RWPE1 (cell line): ENCODE data around the gene RIMBP2.

Source experiments
- CTCF ChIA-PET: fragments of 350-600 bp; sonication (Branson Sonifier 250); formaldehyde crosslinking; extraction: SDS; loops from one replicate; lab custom pipeline; 2021; lab: Yijun Ruan, JAX
- POLR2A ChIA-PET: fragments of 400-600 bp; formaldehyde crosslinking; extraction: SDS; loops from one replicate; lab custom pipeline; 2020; ENCODE audit warnings: antibody characterized with exemption; ENCODE audit not compliant: low non-redundant PET; lab: Yijun Ruan, JAX
- DNase-seq: peaks from one replicate; pipeline ENCODE4 v3.0.0; 2012; ENCODE audit warnings: low spot score
- H3K27ac ChIP-seq: fragments of 450-650 bp; 2 replicates; pipeline ENCODE4 v1.5.1; 2017
- TF ChIP-seq, protein P1 (sequence below): fragments of 450-650 bp; conservative IDR thresholded peaks from 2 replicates; pipeline ENCODE4 v1.5.1; 2017; ENCODE audit warnings: low read depth, mild to moderate bottlenecking

RIMBP2 gene

DNA sequence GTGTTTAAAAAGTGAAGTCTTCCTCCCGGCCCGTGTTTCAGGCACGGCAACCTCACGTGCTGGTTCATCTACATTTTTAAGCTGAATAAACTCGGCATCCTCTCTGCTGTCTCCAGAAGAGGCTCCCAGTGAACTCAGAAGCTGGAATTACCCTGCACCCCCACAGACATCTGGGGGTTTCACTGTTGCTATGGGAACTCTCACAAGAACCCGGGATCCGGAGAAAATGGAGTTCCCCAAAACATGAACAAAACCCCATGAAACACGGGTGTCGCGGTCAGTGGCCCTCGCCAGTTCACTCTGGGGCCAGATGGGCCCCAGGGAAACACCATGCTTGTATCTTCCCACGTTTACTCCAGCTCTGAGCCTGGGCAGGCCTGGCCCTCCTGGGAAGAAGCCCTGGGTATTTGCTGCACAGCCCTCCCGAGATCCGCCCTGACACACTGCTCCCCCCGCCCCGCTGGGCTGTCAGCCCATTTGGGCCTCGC, 234.7 kb downstream of the RIMBP2 start:
- H3K27ac ChIP-seq: no peak overlapping the region
- no peak for DNase-seq
- ChIA-PET CTCF (no interaction called here), POLR2A (no interaction called here)
- TF ChIP-seq, protein P1, sequence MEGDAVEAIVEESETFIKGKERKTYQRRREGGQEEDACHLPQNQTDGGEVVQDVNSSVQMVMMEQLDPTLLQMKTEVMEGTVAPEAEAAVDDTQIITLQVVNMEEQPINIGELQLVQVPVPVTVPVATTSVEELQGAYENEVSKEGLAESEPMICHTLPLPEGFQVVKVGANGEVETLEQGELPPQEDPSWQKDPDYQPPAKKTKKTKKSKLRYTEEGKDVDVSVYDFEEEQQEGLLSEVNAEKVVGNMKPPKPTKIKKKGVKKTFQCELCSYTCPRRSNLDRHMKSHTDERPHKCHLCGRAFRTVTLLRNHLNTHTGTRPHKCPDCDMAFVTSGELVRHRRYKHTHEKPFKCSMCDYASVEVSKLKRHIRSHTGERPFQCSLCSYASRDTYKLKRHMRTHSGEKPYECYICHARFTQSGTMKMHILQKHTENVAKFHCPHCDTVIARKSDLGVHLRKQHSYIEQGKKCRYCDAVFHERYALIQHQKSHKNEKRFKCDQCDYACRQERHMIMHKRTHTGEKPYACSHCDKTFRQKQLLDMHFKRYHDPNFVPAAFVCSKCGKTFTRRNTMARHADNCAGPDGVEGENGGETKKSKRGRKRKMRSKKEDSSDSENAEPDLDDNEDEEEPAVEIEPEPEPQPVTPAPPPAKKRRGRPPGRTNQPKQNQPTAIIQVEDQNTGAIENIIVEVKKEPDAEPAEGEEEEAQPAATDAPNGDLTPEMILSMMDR: no peak

DNA sequence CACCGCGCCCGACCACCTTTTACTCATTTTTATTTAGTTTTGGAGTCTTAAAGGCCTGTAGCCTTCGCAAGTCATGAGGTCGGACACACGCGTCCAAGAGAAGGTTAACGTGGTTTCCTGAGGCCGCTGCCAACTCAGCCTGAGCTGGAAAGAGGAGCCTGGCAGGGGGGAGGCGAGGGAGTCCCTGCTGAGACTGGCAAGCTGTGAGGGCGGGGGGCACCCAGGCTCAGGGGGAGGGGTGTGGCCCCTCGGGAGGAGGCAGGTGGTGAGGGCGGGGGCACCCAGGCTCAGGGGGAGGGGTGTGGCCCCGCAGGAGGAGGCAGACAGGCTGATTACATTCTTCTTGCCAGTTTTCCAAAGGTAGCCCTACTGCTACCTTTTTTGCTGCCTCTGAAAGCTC, 235.2 kb downstream of the RIMBP2 start:
- no peak for DNase-seq
- H3K27ac ChIP-seq: no peak overlapping the region
- TF ChIP-seq, protein P1: no peak
- ChIA-PET CTCF (no interaction called here), POLR2A (no interaction called here)

DNA sequence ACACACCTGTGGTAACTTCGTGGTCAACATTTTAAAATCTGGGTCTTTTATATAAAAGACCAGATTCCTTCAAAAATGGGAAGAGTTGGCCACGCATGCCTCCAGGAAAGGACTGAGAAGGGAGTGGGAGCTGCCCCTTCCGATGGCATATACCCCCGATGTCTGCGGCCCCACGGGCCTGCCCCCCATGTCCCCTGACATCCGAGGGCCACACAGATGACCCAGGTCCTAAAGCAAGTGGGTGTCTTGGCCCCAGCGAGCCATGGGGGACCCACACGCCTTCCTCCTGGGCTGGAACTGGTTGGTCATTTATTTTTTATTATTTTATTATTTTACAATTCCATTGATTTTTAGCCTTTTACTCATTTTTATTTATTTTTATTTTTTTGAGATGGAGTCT, 235.9 kb downstream of the RIMBP2 start:
- H3K27ac ChIP-seq: no peak overlapping the region
- CTCF ChIA-PET: no interaction called here
- TF ChIP-seq, protein P1: no peak
- POLR2A ChIA-PET: interaction anchor here (0.6 kb wide), 1 partner anchor 181 kb away, joined by 3 read pairs; no protein-coding TSS in a partner anchor
- no peak for DNase-seq

DNA sequence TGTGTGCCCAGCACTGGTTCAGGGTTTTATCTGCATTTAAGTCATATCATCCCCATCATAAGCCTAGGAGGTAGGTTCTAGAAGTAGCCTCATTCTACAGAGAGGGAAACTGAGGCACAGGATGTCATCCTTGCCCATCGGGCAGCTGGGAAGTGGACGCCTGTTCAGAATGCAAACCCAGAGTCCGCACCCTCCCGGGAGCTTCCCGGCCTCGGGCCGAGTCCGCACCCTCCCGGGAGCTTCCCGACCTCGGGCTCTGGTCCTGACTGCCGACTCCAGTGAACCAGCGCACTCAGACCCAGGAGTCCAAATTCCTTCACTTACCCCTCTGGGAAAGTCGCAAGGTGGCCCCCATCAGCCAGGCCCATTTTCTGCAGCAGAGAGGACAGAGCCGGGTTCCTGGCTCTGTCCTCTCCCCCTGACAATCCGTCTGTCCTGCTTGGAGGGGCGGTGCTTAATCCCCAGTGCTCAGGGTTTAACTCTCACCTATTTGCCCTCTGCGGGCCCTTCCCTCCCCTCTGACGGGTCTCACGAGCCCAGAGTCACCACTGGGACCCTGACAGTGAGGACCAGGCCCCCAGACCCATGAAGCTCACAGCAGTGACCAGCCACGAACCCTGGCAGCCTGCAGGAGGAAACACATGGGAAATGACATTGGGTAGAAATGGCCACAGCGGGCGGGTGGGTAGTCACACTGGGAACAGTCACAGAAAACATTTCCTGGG, 236.5 kb downstream of the RIMBP2 start:
- no peak for DNase-seq
- POLR2A ChIA-PET: interaction anchor here (0.6 kb wide), 1 partner anchor 182 kb away, joined by 3 read pairs; no protein-coding TSS in a partner anchor
- TF ChIP-seq, protein P1: no peak
- no peak overlapping the region for H3K27ac ChIP-seq
- CTCF ChIA-PET: no interaction called here

DNA sequence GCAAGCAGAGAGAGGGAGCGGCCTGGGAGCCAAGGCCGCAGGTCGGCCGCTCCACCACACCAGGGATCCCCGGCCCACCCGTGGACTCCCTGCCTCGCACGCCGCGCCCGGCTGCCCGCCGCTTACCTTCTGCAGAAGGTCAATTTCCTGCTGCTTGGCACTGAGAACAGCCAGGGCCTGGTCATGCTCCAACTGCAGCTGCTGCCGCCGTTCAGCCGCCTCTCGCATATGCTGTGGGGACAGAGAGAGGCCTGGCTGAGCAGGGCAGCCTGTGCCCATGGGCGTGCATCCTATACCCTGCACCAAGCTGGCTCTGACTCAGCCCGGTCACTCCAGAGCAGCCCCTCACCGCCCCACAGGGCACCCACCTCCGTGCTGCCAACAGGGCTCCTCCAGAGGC, 237.3 kb downstream of the RIMBP2 start:
- ChIA-PET POLR2A (no interaction called here), CTCF (no interaction called here)
- no peak for DNase-seq

DNA sequence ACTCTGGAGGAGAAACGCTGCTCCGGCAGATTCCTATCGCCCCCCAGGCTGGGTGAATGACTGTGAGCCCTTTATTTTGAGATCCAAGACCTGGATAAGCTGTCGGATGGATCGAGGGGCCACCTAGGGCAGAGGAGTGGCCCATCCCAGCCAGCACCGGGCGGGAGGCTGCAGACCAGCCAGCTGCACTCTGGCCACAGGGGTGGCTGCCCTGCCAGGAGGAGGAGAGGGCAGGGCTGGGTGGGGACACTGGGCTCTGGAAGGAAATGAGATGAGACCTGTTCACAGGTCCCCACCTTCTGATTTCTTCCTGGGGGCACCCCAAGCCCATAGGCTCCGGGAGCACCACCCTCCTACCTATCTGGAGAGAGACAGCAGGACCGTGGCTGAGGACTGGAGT, 238.4 kb downstream of the RIMBP2 start:
- ChIA-PET POLR2A (no interaction called here), CTCF (no interaction called here)
- no peak for DNase-seq
- TF ChIP-seq, protein P1: no peak
- H3K27ac ChIP-seq: no peak overlapping the region

More for the DNA sequence above, 237.3 kb downstream of the RIMBP2 start:
- TF ChIP-seq, protein P1: no peak
- H3K27ac ChIP-seq: no peak overlapping the region
